NCI-H526 (cell line): ENCODE measurements around the gene CEP250.

Source experiments
- DNase-seq, 2 experiments: peaks; one replicate each; lab custom pipeline; 2025; lab: John Stamatoyannopoulos, UW

CEP250 gene

DNA sequence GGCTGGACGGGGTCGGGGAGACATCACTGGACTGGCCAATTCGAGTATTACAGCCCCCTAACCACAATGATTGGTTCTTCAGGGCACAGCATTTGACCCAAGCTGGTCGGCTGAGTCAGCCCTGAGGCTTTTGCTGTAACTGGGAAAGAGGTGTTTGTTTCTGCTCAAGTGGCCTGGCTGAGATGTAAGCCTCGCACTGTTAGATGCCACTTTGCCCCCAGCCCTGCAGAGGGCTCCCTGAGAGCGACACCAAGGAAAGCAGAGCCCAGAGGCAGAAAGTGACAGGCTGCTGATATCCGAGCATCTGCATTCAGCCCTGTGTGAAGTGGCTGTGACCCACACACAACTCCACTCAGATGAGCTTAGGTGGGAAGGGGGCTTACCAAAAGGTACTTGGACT is 105.9 kb downstream of the CEP250 start:
- DNase-seq = peak; percentile 51 to 70

DNA sequence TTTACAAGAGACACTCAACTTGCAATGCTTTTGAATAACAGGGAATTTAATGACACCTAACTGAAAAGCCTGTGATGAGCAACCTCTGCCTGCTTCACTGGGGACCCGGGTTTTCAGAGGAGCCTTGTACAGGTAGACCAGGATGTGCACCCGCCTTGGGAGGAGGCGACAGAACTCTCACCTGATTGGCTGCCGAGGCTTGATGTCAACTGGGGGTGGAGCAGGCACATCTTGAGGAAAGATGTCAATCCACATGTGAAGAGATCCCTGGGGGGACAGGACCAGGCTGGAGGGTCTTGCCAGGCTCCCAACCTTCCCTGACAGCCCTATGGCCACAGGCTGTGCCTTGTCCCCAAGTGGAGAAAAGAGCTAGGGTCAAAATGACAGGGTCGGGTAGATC is 106.3 kb downstream of the CEP250 start:
- no peak for DNase-seq

DNA sequence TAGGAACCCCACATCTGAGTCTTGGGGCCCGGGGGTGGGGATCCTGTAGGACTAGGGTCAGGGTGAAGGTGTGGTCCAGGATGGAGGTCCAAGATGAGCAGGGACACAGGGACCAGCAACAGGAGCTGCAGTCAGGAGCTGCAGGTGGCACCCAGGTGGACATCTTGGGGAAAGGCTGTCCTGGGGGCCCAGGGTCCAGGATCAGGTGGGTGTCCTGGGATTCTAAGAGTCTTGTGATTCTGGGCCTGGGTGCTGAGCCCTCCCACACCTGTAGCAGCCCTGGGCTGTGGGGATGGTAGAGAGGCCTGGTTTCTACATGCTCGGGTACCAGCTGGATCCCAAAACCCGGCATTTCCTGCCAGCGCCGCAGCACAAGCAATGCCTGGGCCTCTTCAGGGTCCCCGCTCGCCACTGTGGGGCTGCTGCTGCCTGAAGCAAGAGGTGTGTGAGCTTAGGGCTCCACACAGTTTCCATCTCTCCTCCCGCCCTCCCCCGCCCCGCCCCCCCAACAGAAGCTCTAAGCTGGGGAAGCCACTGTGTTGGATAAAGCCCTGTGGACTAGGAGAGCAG is 107.2 kb downstream of the CEP250 start:
- DNase-seq = no peak

DNA sequence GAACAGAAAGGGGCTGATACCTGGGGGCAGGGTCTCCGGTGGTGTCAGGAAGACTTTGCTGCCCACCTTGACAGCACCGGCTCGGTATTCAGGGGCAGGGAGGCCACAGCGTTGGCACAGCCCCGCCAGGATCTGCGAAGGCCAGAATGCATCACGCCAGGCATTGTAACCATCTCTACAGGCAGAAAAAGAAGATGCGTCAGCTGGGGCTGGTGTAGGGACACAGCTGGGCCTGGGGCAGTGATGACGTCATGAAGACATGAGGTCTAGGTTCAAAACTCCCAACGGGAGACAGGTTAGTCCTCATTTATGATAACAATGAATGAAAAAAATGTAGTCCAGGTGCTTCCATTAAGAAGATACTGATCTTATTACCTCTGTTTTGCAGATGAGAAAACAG is 108.4 kb downstream of the CEP250 start:
- no peak for DNase-seq

DNA sequence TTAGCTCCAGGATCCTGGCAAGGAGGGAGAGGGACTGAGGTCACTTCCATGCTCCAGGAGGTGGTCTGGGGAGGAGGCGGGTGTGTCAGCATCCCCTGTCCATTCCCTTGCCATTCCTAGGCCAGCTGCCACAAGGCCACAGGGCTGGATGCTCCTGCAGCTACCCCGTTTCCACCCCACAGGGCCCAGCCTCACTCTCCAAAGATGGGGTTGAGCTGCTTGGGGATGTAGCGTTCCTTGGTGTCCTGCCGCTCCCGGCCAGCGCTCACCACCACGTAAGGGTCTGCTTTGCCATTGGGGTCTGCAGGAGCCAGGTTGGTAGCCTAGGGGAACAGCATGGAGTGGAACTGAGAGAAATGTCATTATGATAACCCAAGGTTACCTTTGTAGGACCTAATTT is 109.5 kb downstream of the CEP250 start:
- DNase-seq = no peak

DNA sequence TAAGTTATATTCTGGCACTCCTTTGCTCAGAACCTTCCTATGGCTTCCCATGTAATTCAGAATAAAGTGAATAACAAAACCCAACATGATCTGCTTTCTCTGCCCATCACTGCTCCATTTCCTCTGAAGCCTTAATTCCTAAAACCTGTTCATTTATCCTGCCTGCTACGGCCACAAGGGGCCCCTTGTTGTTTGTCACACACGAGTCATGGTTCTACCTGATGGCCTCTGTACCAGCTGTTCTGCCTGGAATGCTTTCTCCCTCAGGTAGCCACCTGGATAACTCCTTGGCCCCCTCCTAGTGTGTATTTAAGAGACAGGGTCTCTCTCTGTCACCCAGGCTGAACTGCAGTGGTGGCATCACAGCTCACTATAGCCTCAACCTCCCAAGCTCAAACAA is 113.2 kb downstream of the CEP250 start:
- peak; percentile 24 to 42 for DNase-seq
